HEK293 (cell line): ENCODE results near the gene SLC12A8.

Experiments used
- CTCF ChIA-PET: fragments of 350-600 bp; formaldehyde crosslinking; extraction: SDS; loops from one replicate; lab custom pipeline; 2021; ENCODE audit warnings: antibody characterized with exemption; lab: Yijun Ruan, JAX
- POLR2A ChIA-PET: fragments of 300-600 bp; formaldehyde crosslinking; extraction: SDS; loops from one replicate; lab custom pipeline; 2020; ENCODE audit warnings: antibody characterized with exemption, inconsistent platforms; lab: Yijun Ruan, JAX
- H3K27ac ChIP-seq: fragments of 200-500 bp; sonication (Bioruptor generic); 2 replicates; pipeline ENCODE4 v1.5.1; 2014; ENCODE audit warnings: low read depth, low read length, control low read depth, inconsistent platforms; ENCODE audit errors: extremely low read depth
- H3K36me3 ChIP-seq, 2 experiments: fragments of 200-500 bp in 1 of 2; sonication (Bioruptor generic) in 1 of 2; 1 replicate in 1 of 2; 2 replicates in 1 of 2; pipeline ENCODE4 v1.5.1; 2014 to 2017; ENCODE audit warnings: inconsistent platforms in 2 of 2, low read length in 2 of 2; ENCODE audit not compliant: control insufficient read depth in 2 of 2, insufficient read depth in 1 of 2
- H3K4me1 ChIP-seq: fragments of 200-500 bp; sonication (Bioruptor generic); 2 replicates; pipeline ENCODE4 v1.5.1; 2014; ENCODE audit warnings: mild to moderate bottlenecking, low read length, inconsistent platforms; ENCODE audit not compliant: control insufficient read depth, insufficient read depth
- H3K4me3 ChIP-seq: 2 replicates; pipeline ENCODE4 v1.5.1; 2011; ENCODE audit warnings: low read depth, mild to moderate bottlenecking, control low read depth, low read length, moderate library complexity
- H3K9me3 ChIP-seq: fragments of 200-500 bp; sonication (Bioruptor generic); 2 replicates; pipeline ENCODE4 v1.5.1; 2014; ENCODE audit warnings: low read depth, low read length, inconsistent platforms; ENCODE audit not compliant: control insufficient read depth, insufficient read depth
- GLI2 ChIP-seq: fragments of 450-650 bp; formaldehyde crosslinking; IDR thresholded peaks from 2 replicates; pipeline ENCODE4; 2017; ENCODE audit warnings: missing biosample characterization, missing genetic modification characterization, low read depth, borderline replicate concordance
- REST ChIP-seq: fragments of 450-650 bp; formaldehyde crosslinking; IDR thresholded peaks from 2 replicates; pipeline ENCODE4 v1.5.1; 2016; ENCODE audit warnings: missing biosample characterization, missing genetic modification characterization
- SCRT1 ChIP-seq: fragments of 450-650 bp; formaldehyde crosslinking; IDR thresholded peaks from 2 replicates; pipeline ENCODE4 v1.5.1; 2016; ENCODE audit warnings: missing biosample characterization, missing genetic modification characterization, borderline replicate concordance
- TSHZ1 ChIP-seq: fragments of 450-650 bp; formaldehyde crosslinking; IDR thresholded peaks from 2 replicates; pipeline ENCODE4 v1.5.1; 2016; ENCODE audit warnings: missing biosample characterization, missing genetic modification characterization, borderline replicate concordance
- ZBTB17 ChIP-seq: fragments of 450-650 bp; formaldehyde crosslinking; IDR thresholded peaks from 2 replicates; pipeline ENCODE4 v1.5.1; 2016; ENCODE audit warnings: missing biosample characterization, missing genetic modification characterization
- ZBTB21 ChIP-seq: fragments of 450-650 bp; formaldehyde crosslinking; IDR thresholded peaks from 2 replicates; pipeline ENCODE4 v1.5.1; 2017; ENCODE audit warnings: missing biosample characterization, missing genetic modification characterization
- ZFHX2 ChIP-seq: fragments of 450-650 bp; formaldehyde crosslinking; conservative IDR thresholded peaks from 2 replicates; pipeline ENCODE4 v1.5.1; 2016; ENCODE audit warnings: missing biosample characterization, missing genetic modification characterization
- ZFP37 ChIP-seq: fragments of 450-650 bp; formaldehyde crosslinking; IDR thresholded peaks from 2 replicates; pipeline ENCODE4 v1.5.1; 2016; ENCODE audit warnings: missing biosample characterization, missing genetic modification characterization
- ZNF302 ChIP-seq: fragments of 450-650 bp; formaldehyde crosslinking; IDR thresholded peaks from 2 replicates; pipeline ENCODE4 v1.5.1; 2016; ENCODE audit warnings: missing biosample characterization, missing genetic modification characterization, low read depth
- ZNF366 ChIP-seq: fragments of 450-650 bp; formaldehyde crosslinking; conservative IDR thresholded peaks from 2 replicates; pipeline ENCODE4 v1.5.1; 2016; ENCODE audit warnings: missing biosample characterization, missing genetic modification characterization
- ZNF449 ChIP-seq: fragments of 450-650 bp; formaldehyde crosslinking; IDR thresholded peaks from 2 replicates; pipeline ENCODE4 v1.5.1; 2017; ENCODE audit warnings: missing biosample characterization, mild to moderate bottlenecking, missing genetic modification characterization, moderate library complexity
- ZNF510 ChIP-seq: fragments of 450-650 bp; formaldehyde crosslinking; IDR thresholded peaks from 2 replicates; pipeline ENCODE4 v1.5.1; 2018; ENCODE audit warnings: mild to moderate bottlenecking, missing genetic modification characterization, missing biosample characterization; ENCODE audit not compliant: insufficient replicate concordance
- ZNF514 ChIP-seq: fragments of 450-650 bp; formaldehyde crosslinking; IDR thresholded peaks from 2 replicates; pipeline ENCODE4 v1.5.1; 2016; ENCODE audit warnings: missing biosample characterization, missing genetic modification characterization
- ZNF518A ChIP-seq: fragments of 450-650 bp; formaldehyde crosslinking; conservative IDR thresholded peaks from 2 replicates; pipeline ENCODE4 v1.5.1; 2016; ENCODE audit warnings: low read depth, missing biosample characterization, missing genetic modification characterization
- ZNF580 ChIP-seq: fragments of 450-650 bp; formaldehyde crosslinking; IDR thresholded peaks from 2 replicates; pipeline ENCODE4 v1.5.1; 2016; ENCODE audit warnings: missing biosample characterization, missing genetic modification characterization
- ZNF692 ChIP-seq: fragments of 450-650 bp; formaldehyde crosslinking; IDR thresholded peaks from 2 replicates; pipeline ENCODE4 v1.5.1; 2016; ENCODE audit warnings: missing biosample characterization, missing genetic modification characterization

Gene SLC12A8

GRCh38 chr3:125077864-125078263 lies 134.7 kb downstream of the SLC12A8 start:
- ChIA-PET CTCF (no interaction called here), POLR2A (no interaction called here)
- Histone ChIP-seq H3K4me1 (no peaks in the 10 kb centered on the region), H3K4me3 (no peak overlapping the region), H3K36me3 (no peaks in the 10 kb centered on the region), H3K27ac (no peak overlapping the region), H3K9me3 (no peaks in the 10 kb centered on the region)
- TF ChIP-seq ZFP37 (tag by site-specific recombination), result no peak

GRCh38 chr3:125076464-125076863 lies 136.1 kb downstream of the SLC12A8 start:
- H3K9me3 ChIP-seq, result no peaks in the 10 kb centered on the region
- POLR2A ChIA-PET, result no interaction called here

More at GRCh38 chr3:125076464-125076863, 136.1 kb downstream of the SLC12A8 start:
- Histone ChIP-seq H3K36me3 (no peaks in the 10 kb centered on the region), H3K4me3 (no peak overlapping the region), H3K4me1 (no peaks in the 10 kb centered on the region), H3K27ac (no peak overlapping the region)
- TF ChIP-seq TSHZ1 (no peak), ZNF449 (no peak), GLI2 (tag by site-specific recombination) (no peak), REST (tag by site-specific recombination) (no peak), ZNF510 (no peak), ZFHX2 (tag by site-specific recombination) (no peak), ZNF302 (tag by site-specific recombination) (no peak), ZNF518A (no peak), ZNF514 (no peak), ZNF366 (tag by site-specific recombination) (no peak), ZNF580 (tag by site-specific recombination) (no peak), SCRT1 (tag by site-specific recombination) (no peak), ZNF692 (tag by site-specific recombination) (no peak), ZBTB17 (tag by site-specific recombination) (no peak), ZBTB21 (tag by site-specific recombination) (no peak)
- CTCF ChIA-PET, result no interaction called here
